ENCODE data around the gene ST6GALNAC4.

Gene ST6GALNAC4

DNA sequence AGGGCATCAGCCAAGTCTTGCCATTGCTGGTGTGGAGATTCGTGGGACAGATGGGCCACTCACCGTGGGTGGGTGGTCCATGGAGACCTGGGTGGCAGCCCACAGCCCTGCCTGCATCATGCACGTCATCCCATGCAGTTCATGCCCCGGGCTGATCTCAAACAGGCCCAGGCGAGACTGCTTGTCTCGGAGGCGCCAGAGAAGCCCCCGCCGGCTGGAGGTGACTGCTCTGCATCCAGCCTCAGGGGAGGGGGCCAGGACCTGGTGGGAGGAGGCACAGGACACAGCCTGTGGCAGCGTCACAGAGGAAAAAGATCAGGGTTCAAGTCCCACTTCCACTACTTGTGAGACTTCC lies 12.8 kb upstream of the ST6GALNAC4 start:
- peaks cover 13% of the 10 kb centered on the region for H3K36me3 Mint-ChIP-seq (ENCODE audit: low read depth)
- H3K27ac Mint-ChIP-seq = no peak overlapping the region
- no peak for DNase-seq (ENCODE audit: low spot score)
- peak overlapping the region; percentile 69 for H3K4me3 Mint-ChIP-seq
- no peaks in the 10 kb centered on the region for H3K9me3 Mint-ChIP-seq
- peaks cover 27% of the 10 kb centered on the region for H3K27me3 Mint-ChIP-seq (ENCODE audit: low read depth)
- peaks cover 25% of the 10 kb centered on the region for H3K4me1 Mint-ChIP-seq (ENCODE audit: low read depth)

DNA sequence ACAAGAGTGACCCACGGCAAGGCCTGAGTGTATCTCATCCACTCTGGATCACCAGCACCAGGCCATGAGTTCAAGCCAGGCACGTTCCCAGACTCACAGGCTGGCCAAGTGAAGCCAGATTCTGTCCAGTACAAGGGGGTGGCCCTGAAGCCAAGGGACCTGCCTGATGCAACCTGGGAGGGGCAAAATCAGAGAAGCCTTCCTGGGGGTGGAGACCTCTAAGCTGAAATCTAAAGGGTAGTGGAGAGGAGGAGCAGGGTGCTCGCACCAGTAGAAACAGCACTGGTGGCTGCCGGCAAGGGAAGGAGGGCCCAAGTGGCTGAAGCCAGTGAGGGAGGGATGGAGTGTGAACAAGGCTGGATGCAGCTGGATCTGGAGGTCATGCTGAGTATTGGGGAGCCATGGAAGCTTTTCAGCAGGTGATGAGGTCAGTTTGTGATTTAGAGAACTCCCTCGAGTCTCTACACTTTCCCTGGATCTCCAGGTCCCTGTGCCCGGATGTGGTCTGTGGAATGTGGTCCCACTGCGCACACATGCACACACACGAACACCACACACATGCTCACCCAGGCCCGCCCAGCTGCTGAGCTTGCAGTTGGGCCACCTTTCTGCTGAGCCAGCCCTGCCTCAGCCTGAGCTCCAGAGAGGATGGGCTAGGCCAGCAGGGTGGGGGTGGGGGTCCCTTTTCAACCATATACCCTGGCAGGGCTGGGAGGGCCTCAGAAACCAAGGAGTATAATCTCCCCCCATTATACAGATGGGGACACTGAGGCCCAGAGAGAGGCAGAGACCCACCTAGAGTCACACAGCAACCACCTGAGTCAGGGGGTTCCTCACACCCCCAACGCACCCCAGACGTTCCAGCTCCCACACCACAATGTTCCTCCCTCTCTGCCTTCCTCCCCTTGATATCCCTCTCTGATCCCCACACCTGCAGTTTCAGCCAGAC lies 12.1 kb upstream of the ST6GALNAC4 start:
- peak overlapping the region; percentile 69 for H3K4me3 Mint-ChIP-seq
- peak overlapping the region; percentile 13 for H3K27ac Mint-ChIP-seq
- H3K36me3 Mint-ChIP-seq (ENCODE audit: low read depth) = peaks cover 9% of the 10 kb centered on the region
- peaks cover 27% of the 10 kb centered on the region for H3K27me3 Mint-ChIP-seq (ENCODE audit: low read depth)
- H3K9me3 Mint-ChIP-seq = no peaks in the 10 kb centered on the region
- no peak for DNase-seq (ENCODE audit: low spot score)
- H3K4me1 Mint-ChIP-seq (ENCODE audit: low read depth) = peaks cover 20% of the 10 kb centered on the region

DNA sequence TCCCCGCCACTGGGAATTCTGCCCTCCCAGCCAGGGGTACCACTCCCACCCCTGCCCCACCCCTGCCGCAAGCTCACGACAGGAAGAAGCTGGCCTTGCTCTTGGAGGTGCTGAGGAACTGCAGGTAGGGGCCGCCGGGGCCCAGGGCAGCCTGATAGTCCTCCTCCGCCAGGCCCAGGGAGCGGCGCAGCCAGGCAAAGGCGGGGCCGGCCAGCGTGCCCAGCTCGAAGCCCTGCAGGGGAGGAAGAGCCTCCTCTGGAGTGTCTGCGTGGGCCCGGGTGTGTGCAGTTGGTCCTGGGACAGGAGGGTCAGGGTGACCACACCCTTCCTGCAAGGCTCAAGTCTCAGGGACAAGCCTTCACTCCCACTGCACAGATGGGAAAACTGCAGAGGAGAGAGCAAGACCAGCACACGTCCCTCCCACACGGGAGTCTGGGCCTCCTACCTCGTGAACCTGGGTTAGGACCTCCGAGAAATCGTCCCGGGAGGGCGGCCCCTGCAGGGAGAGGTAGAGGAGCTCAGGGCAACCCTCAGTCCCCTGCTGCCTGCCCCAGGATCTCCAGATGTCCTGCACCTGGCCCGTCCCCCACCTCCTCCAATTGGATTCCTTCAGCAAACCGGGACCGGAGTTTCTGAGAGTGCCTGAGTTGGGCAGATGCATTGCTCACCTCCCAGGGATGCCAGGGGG lies 11.3 kb upstream of the ST6GALNAC4 start:
- Mint-ChIP-seq H3K27me3 (ENCODE audit: low read depth) (peaks cover 32% of the 10 kb centered on the region), H3K4me3 (peak overlapping the region; percentile 47), H3K36me3 (ENCODE audit: low read depth) (peaks cover 4% of the 10 kb centered on the region), H3K9me3 (no peaks in the 10 kb centered on the region), H3K4me1 (ENCODE audit: low read depth) (peaks cover 20% of the 10 kb centered on the region), H3K27ac (no peak overlapping the region)
- DNase-seq (ENCODE audit: low spot score) = no peak

DNA sequence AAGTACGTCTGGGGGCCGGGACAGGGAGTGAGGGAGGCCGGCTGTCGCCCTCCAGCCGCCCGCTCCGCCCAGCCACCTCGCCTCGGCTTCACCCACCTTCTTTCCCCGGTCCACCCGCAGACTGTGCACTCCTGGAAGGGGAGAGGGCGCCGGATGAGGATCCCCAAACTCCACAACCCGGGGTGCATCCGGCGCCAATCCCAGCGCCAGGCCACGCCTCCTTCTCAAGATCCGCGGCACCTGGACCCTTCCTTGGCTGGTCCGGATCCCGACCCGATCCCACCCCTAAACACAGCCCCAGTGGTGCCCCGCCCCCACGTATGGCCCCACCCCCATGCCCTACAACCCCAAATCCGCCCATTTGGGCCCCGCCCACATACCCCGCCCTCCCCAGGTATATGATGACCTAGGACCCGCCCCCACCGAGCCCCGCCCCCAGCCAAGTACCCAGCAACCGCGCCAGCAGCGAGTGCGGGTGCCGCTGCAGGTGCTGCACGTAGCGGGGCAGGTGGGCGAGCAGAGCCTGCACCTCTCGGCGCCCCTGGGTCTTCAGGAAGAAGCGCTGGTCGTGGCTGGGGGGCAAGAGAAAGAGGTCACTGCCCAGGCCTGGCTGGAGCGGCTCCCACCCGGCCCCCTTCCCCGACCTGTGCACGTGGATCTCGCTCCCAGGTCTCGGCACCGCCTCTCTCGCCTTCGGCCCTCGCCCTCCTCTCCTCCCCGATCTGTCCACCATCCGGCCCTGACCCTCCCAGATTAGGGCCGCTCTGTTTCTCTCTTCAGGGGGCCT lies 10.6 kb upstream of the ST6GALNAC4 start:
- Mint-ChIP-seq H3K27ac (no peak overlapping the region), H3K36me3 (ENCODE audit: low read depth) (no peaks in the 10 kb centered on the region), H3K4me3 (peak overlapping the region; percentile 63), H3K9me3 (no peaks in the 10 kb centered on the region), H3K27me3 (ENCODE audit: low read depth) (peaks cover 36% of the 10 kb centered on the region), H3K4me1 (ENCODE audit: low read depth) (peaks cover 18% of the 10 kb centered on the region)
- no peak for DNase-seq (ENCODE audit: low spot score)

DNA sequence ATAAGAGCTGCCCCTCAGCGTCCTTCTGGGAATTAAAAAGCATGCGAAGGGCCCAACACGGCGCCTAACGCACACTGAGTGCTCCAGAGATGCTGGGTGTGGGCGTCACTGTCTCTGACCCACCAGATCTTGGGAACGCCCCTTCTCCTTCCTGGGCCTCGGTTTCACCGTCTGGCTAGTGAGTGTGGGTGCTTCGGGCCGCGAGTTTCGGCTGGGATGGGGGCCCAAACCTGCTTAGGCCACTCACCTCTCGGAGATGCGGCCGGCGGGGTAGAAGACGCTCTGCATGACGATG lies 10.0 kb upstream of the ST6GALNAC4 start:
- H3K4me1 Mint-ChIP-seq (ENCODE audit: low read depth) = peaks cover 21% of the 10 kb centered on the region
- H3K27me3 Mint-ChIP-seq (ENCODE audit: low read depth) = peaks cover 39% of the 10 kb centered on the region
- peak overlapping the region; percentile 63 for H3K4me3 Mint-ChIP-seq
- H3K27ac Mint-ChIP-seq = no peak overlapping the region
- DNase-seq (ENCODE audit: low spot score) = no peak
- H3K9me3 Mint-ChIP-seq = no peaks in the 10 kb centered on the region
- H3K36me3 Mint-ChIP-seq (ENCODE audit: low read depth) = no peaks in the 10 kb centered on the region

DNA sequence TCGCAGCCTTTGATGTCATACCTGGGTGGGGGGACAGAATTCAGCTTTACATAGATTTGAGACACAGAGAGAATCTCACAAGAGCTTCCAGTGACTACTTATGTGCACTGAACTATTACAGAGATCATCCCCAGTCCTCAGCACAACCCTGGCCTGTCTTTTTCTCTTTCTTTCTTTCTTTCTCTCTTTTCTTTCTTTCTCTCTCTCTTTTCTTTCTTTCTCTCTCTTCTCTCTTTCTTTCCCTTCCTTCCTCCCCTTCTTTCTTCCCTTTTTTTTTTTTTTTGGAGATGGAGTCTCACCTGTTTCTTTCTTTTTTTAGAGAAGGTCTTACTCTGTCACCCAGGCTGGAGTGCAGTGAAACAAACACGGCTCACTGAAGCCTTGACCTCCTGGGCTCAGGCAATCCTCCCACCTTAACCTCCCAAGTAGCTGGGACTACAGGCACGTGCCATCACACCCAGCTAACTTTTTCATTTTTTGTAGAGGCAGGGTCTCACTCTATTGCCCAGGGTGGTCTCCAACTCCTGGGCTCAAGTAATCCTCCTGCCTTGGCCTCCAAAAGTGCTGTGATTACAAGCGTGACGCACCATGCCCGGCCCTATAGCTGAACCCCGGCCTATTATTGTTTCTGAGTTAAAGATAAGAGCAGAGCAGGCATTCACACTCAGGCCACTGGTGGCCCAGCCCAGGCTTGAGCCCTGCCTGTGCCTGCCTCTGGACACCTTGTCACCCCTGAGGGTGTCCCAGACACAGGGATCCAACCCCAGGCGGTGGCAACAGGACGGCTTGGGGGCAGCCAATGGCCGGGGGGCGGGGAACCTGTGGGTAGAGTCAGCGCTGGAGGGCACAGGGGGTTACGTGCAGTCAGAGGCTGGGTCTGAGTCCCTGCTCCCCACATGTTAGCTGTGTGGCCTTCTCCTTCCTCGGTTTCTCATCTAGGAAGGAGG lies 9.4 kb upstream of the ST6GALNAC4 start:
- Mint-ChIP-seq H3K4me3 (no peak overlapping the region), H3K36me3 (ENCODE audit: low read depth) (no peaks in the 10 kb centered on the region), H3K4me1 (ENCODE audit: low read depth) (peaks cover 20% of the 10 kb centered on the region), H3K9me3 (no peaks in the 10 kb centered on the region), H3K27ac (no peak overlapping the region), H3K27me3 (ENCODE audit: low read depth) (peaks cover 39% of the 10 kb centered on the region)
- no peak for DNase-seq (ENCODE audit: low spot score)

DNA sequence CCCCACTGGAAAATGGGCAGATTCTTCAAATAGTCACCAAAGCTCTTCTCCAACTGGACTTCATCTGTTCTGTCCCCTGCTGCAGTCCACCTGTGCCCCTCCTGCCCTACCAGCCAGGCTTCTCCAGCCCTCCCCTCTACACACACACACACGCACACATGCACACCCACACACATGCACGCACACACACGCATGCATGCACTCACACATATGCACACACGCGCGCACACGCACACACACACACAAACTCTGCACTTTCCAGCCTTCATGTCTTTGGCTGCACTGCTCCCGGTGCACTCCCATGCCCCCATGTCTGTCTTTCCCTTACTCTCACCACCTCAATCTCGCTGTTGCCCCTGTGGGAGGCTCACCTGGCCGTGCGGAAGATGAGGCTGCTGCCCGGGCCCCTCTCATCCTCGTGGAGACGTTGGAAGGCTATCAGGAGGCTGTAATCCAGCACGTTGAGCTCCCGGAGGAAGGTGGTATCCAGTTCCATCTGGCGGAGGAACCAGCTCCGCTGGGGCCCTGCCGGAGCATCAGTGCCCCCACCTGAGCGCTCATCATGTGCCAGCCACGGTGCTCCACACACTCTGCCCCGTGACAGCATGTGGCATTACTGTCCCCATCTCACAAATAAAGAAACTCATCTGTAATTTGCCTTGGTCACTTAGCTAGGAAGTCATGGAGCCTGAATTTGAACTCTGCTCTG lies 8.0 kb upstream of the ST6GALNAC4 start:
- Mint-ChIP-seq H3K27ac (no peak overlapping the region), H3K27me3 (ENCODE audit: low read depth) (peaks cover 37% of the 10 kb centered on the region), H3K36me3 (ENCODE audit: low read depth) (no peaks in the 10 kb centered on the region), H3K9me3 (no peaks in the 10 kb centered on the region), H3K4me3 (no peak overlapping the region), H3K4me1 (ENCODE audit: low read depth) (peaks cover 13% of the 10 kb centered on the region)
- no peak for DNase-seq (ENCODE audit: low spot score)

DNA sequence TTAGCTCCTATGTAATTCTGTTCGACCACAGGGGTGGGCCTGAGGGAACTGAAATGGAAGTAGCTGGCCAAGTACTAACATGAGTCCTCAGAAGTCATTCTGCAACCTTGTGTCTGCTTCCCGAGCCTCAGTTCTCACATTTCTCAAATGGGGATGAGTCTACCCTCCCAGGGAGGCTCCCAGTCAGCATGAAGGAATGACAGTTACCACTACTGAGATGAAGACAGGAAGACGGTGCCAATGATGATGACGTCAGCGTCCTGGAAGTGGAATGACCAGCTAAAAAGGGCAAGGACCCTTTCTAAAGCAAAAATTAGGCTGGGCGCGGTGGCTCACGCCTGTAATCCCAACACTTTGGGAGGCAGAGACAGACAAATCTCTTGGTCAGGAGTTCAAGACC lies 6.9 kb upstream of the ST6GALNAC4 start:
- H3K4me3 Mint-ChIP-seq = no peak overlapping the region
- no peaks in the 10 kb centered on the region for H3K36me3 Mint-ChIP-seq (ENCODE audit: low read depth)
- H3K27ac Mint-ChIP-seq = no peak overlapping the region
- H3K27me3 Mint-ChIP-seq (ENCODE audit: low read depth) = peaks cover 32% of the 10 kb centered on the region
- no peak for DNase-seq (ENCODE audit: low spot score)
- H3K4me1 Mint-ChIP-seq (ENCODE audit: low read depth) = peaks cover 20% of the 10 kb centered on the region
- no peaks in the 10 kb centered on the region for H3K9me3 Mint-ChIP-seq

DNA sequence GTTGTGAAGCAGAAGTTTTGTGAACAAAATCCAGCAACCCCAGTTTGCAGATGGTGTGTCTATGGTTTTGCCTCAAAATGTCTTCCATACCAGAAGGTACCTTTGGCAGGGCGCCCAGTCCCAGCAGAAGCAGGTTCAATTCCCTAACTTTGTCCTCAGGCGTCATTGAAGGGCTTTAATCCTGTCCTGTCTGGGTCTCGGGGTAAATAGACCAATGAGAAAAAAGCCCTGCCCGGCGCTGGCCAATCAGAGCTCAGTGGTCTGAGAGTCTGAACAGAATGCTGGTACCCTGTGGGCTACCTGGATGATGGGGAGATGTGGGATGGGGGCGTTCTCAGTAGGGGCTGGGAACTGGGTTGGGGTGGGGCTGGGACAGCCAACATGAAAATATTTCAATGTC lies 6.2 kb upstream of the ST6GALNAC4 start:
- no peaks in the 10 kb centered on the region for H3K9me3 Mint-ChIP-seq
- no peaks in the 10 kb centered on the region for H3K36me3 Mint-ChIP-seq (ENCODE audit: low read depth)
- H3K4me1 Mint-ChIP-seq (ENCODE audit: low read depth) = peaks cover 24% of the 10 kb centered on the region
- H3K27ac Mint-ChIP-seq = no peak overlapping the region
- peaks cover 27% of the 10 kb centered on the region for H3K27me3 Mint-ChIP-seq (ENCODE audit: low read depth)
- no peak for DNase-seq (ENCODE audit: low spot score)
- no peak overlapping the region for H3K4me3 Mint-ChIP-seq

DNA sequence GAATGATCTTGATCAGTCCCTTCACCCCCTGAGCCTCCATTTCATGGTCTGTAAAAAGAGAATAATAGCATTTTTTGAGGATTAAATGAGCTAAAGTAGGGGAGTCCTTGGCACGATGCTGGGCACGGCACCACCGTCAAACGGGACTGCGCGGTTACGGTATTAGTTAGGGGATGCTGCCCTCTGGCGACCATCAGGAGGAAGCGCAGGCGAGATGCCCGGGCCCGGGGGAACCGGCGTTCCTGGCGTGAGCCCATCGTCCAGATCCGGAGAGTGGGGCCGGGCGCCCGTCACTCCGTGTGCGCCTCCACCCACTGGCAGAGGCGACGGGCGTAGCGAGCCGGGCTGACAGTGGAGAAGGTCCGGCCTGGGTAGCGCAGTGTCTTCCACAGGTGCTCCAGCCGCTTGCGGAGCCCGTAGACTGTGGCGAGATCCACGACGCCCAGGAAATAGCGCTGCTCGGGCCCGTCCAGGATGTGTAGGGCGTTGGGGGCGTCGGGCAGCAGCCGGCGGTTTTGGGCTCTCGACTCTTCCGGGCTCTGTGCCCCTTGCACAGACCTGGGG lies 4.8 kb upstream of the ST6GALNAC4 start:
- peaks cover 31% of the 10 kb centered on the region for H3K4me1 Mint-ChIP-seq (ENCODE audit: low read depth)
- no peak overlapping the region for H3K27ac Mint-ChIP-seq
- H3K27me3 Mint-ChIP-seq (ENCODE audit: low read depth) = peaks cover 27% of the 10 kb centered on the region
- DNase-seq (ENCODE audit: low spot score) = peak; percentile 71
- H3K4me3 Mint-ChIP-seq = peak overlapping the region; percentile 60
- no peaks in the 10 kb centered on the region for H3K36me3 Mint-ChIP-seq (ENCODE audit: low read depth)
- no peaks in the 10 kb centered on the region for H3K9me3 Mint-ChIP-seq

DNA sequence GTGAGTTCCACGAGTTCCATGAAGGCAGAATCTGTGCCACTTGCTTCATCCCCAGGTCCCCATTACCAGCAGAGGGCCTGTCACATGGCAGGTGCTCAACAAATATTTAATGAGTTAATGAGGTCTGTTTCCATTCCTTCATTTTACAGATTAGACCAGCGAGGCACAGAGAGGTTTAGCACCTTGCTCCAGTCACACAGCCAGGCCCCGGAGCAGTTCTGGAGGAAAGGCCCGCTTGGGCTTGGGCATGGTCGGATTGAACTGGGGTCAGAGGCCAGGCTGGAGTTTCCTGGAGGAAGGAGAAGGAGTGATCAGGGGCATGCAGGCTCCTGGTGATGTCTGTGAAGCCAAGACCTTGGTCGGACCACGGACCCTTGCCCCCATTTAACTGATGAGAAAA lies 4.0 kb upstream of the ST6GALNAC4 start:
- no peak overlapping the region for H3K4me3 Mint-ChIP-seq
- no peaks in the 10 kb centered on the region for H3K9me3 Mint-ChIP-seq
- no peak overlapping the region for H3K27ac Mint-ChIP-seq
- H3K36me3 Mint-ChIP-seq (ENCODE audit: low read depth) = no peaks in the 10 kb centered on the region
- DNase-seq (ENCODE audit: low spot score) = no peak
- H3K27me3 Mint-ChIP-seq (ENCODE audit: low read depth) = peaks cover 21% of the 10 kb centered on the region
- H3K4me1 Mint-ChIP-seq (ENCODE audit: low read depth) = peaks cover 34% of the 10 kb centered on the region

DNA sequence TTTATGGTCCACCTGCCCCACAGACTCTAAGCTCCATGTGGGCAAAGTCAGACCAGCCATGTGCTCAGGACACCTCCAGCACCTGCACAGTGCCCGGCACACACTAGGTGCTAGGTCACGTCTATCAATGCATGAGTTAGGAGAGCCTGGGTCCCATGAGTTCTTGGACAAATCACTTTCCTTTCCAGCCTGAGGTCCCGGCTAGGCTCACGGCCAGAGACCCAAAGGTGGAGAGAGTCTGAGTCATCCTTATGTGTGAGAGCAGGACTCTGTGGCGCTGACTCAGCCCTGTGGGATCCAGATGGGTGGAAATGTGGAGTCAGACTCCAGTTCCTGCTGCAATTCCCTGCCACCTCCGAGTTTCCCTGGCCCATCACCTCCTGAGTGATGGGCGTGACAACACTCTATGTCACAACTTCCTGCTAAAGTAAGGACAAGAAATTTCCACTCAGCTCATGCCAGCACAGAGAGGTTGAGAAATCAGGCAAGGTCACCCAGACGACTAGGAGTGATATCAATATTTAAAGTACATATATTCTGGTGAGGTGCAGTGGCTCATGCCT lies 2.5 kb upstream of the ST6GALNAC4 start:
- no peaks in the 10 kb centered on the region for H3K36me3 Mint-ChIP-seq (ENCODE audit: low read depth)
- no peak overlapping the region for H3K4me3 Mint-ChIP-seq
- H3K27ac Mint-ChIP-seq = no peak overlapping the region
- no peaks in the 10 kb centered on the region for H3K9me3 Mint-ChIP-seq
- peaks cover 43% of the 10 kb centered on the region for H3K4me1 Mint-ChIP-seq (ENCODE audit: low read depth)
- H3K27me3 Mint-ChIP-seq (ENCODE audit: low read depth) = peaks cover 12% of the 10 kb centered on the region
- no peak for DNase-seq (ENCODE audit: low spot score)
